NCI-H524 treated with DMSO at 0.1 percent for 48 hours (cell line): Measurements from ENCODE around the gene EIF4E2.
"Not testable (repeated sequence)": the region's sequence is repeated elsewhere in the genome, so short reads cannot be mapped to it uniquely, and the experiment has no call there.

Source experiments
- DNase-seq: peaks from one replicate; lab custom pipeline; 2025; lab: John Stamatoyannopoulos, UW

The EIF4E2 gene

DNA sequence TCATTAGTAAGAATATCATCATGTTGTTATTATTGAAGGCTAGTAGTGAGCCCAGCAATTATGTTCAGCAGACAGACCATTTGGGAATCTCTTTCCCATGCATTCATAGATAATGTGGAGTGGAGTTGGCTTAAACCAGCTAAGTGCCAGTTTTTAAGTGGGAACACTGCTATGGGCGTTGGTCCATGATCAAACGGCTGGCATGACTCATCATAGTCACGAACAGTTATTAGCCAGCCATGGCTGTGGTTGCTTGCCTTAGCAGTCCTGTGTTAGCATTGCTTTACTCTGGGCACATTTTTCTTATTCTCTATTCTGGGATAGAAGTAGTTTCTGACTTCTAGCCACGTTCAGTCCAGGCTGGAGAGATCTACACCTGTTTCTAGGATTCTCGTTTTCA, 17.7 kb downstream of the EIF4E2 start:
- DNase-seq, result no peak

- DNase-seq, result no peak
Measured at GRCh38 chr2:232569541-232569940, 19.1 kb downstream of the EIF4E2 start.

DNA sequence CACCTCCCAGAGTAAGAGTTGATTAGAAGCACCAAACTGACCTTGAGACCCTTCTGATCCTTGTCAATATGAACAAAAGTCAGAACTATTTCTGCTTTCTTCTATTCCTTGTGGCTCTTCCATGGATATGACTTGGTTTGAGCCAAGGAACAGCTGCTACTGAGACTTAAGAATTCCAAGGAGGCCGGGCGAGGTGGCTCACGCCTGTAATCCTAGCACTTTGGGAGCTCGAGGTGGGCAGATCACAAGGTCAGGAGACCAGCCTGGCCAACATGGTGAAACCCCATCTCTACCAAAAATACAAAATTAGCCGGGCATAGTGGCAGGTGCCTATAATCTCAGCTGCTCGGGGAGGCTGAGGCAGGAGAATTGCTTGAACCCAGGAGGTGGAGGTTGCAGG, 20.0 kb downstream of the EIF4E2 start:
- DNase-seq, result not testable (repeated sequence)

DNA sequence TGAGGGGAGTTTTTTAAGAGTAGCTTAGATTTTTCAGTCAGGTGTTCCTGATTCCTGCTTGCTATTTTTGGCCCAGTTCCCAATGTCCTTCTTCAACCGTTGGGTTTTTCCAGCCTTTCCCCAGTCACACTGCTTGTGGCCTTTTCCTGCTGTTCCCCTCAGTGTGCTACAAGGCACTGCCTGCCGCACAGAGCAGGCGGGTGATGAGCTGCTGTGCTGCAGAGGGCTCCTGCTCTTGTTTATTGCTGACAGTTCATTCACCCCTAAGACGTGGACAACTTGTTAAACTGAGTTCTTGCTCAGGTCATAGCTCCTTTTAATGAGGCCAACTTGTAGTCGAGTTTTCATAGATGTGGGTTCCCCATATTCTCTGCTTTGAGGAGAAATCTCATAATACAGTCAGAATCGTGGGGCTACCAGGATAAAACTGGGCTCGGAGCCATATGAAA, 20.6 kb downstream of the EIF4E2 start:
- DNase-seq, result no peak

DNA sequence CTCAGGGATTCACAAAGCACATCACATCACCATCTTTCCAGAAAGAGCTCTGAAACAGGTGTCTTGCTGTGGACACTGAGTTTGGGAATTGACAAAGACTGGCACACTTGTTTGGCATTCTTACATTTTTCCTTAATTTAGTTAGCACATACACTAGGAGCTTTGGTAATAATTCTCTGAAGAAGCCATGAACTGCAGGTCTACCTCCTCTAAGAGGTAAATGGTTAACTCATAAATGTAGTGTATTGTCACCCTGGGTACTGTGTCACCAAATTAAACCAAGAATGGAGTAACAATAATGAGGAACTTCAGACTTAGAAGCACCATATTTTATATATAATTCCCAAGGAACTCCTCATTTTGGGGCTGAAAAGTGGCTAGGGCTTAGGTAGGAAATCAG, 22.6 kb downstream of the EIF4E2 start:
- no peak for DNase-seq

- DNase-seq, result no peak
Measured at GRCh38 chr2:232573771-232574435, 23.4 kb downstream of the EIF4E2 start.

- DNase-seq, result no peak
Measured at GRCh38 chr2:232574674-232575403, 24.4 kb downstream of the EIF4E2 start.

DNA sequence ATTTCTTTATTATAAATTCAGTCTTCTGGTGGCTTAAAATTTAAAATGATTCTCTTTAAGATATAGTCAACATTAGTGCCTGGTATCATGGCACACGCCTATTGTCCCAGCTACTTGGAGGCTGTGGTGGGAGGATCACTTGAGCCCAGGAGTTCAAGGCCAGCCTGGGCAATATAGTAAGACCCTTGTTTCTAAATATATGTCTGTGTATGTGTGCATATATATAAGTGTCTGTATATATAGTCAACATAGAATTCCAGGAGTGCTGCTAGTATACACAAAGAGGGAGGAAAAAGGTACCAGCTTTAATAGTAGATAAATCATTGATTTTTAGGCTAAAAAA, 24.9 kb downstream of the EIF4E2 start:
- DNase-seq, result no peak

DNA sequence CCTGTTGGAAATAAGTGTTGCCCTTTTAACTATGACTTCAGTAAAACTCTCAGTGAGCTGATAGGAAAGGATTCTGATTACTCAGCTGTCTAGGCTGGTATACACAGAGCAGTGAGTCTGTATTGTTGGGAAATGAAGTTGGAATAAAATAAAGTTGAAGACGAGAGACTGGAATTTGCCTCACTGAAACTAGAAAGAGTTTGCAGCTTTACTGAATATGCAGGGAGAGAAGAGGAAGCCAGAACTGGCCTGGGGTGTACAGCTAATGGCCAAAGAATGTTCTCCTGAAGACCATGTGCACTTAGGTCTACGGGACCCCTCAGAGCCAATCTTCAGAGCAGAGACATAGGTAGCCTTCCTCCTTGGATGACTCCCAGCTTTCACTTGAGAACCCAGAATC, 26.5 kb downstream of the EIF4E2 start:
- no peak for DNase-seq

GRCh38 chr2:232577841-232578240, 27.4 kb downstream of the EIF4E2 start:
- DNase-seq, result no peak

GRCh38 chr2:232578626-232579025, 28.1 kb downstream of the EIF4E2 start:
- DNase-seq, result no peak

DNA sequence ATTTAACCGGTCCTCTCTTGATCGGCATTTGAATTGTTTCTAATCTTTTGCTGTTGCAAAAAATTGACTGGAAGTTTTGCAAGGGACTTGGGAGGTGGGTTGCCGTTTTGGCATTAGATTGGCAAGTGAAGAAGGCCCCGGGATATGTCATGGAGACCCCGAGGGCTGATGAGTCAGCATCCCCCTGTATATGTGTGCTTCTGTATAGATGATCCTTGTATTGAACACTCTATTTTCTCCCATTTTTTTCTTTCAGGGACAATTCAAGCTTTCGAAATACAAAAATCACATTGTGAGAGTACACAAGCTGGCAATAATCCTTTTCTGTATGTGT, 30.1 kb downstream of the EIF4E2 start:
- no peak for DNase-seq

DNA sequence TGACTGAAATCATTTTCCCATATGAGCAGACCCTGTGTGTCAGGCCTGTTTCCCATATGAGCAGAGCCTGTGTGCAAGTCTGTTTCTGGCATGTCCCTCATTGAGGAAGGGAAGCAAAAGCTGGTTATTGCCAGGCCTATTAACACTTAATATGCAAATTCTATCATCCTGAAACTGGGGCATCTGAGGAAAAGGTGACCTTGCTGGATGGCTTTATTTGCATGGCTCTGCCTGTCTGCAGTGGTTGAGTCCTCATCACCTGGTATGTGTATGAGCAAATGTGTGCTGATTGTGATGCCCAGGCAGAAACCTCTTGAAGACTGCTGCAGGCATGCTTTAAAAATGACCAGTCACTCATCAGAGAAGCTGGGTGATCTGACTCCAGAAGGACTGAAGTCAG, 31.2 kb downstream of the EIF4E2 start:
- DNase-seq, result no peak

DNA sequence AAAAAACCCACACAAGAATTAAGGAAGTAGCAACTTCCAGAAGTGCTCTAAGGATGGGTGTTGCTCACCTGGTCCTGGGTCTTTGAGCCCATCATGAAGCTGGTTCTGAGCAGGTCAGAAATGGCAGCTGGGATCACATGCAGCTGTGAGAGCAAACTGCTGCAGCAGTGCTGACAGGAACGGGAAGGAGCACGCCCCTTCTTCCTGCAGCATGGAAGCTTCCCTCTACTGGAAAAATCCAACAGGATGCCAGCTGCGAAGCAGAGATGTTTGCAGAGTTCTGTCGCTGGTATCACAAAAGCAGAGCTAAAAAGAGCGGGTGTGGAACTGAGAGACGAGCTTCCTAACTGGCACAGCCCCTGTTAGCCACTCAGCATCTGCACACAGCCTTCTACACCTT, 33.7 kb downstream of the EIF4E2 start:
- no peak for DNase-seq

DNA sequence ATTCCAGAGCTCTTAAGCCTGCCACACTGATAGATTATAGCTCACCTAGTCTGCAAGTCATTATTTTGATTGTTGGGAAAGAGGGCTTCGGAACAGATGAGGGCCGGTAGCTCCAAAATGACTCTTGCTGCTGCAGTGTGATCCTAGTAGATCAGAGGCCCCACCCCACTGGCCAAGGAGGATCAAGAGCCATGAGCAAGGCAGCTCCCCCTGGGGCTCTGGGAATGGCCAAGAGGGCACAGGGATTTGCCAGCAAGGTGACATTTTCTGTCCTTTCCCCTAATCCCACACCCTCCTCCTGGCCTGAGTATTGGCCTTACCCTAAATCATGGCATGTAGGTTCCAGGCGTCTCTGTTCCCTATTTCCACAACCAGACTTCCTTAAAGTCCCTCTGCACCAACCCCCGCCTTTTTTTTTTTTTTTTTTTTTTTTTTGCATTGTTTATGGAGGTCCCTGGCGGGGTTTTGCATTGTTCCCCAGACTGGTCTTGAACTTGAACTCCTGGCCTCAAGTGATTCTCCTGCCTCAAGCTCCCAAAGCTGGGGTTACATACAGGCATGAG, 36.5 kb downstream of the EIF4E2 start:
- no peak for DNase-seq

DNA sequence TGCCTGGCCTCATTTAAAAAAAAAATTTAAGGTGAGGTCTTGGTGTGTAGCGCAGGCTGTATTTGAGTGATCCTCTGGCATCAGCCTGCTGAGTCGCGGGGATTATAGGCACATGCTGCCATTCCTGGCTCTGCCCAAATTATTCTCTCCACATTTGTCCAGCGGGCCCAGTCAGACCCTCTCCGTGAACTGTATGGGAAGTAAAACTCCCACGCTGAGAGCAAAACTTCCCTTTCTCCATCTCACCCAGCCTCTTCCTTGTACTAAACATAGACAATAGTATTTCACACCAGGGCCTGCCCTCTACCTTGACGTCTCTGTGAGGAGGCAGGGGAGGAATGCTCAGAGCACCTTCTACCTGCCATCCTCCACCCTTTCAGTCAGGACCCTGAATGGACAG, 37.0 kb downstream of the EIF4E2 start:
- no peak for DNase-seq

GRCh38 chr2:232588031-232588430, 37.5 kb downstream of the EIF4E2 start:
- DNase-seq, result no peak

DNA sequence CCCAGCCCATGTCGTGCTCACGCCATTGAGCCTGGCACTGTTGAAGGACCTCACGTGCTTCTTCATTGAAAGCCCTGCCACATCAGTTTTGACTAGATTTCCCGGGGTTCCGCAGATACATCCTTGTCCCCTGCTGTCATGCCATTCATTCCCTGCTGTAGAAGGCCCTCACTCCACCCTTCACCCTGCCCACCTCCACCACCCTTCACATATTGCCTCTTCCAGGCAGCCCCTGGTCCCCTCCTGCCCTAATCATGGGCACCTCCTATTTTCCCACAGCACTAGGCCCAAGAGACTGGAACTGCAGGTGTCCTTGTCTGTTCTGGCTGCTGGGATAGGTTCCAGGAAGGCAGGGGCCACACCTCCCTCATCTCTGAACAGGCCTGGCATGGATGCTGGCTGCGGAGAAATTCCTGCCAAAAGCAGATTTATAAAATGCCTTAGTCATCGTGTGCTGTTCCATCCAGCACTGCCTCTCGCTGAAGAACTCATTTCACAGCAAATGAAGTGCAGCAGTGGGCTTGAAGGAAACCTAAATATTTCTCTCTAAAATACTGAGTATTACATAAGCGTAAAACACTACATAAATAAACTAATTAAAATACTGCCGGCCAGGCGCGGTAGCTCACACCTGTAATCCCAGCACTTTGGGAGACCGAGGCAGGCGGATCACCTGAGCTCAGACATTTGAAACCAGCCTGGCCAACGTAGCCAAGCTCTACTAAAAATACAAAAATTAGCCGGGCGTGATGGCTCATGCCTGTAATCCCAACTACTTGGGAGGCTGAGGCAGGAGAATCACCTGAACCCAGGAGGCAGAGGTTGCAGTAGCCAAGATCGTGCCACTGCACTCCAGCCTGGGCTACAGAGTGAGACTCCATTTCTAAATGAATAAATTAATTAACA, 38.4 kb downstream of the EIF4E2 start:
- no peak for DNase-seq

- no peak for DNase-seq
Measured at GRCh38 chr2:232592772-232593395, 42.4 kb downstream of the EIF4E2 start.

DNA sequence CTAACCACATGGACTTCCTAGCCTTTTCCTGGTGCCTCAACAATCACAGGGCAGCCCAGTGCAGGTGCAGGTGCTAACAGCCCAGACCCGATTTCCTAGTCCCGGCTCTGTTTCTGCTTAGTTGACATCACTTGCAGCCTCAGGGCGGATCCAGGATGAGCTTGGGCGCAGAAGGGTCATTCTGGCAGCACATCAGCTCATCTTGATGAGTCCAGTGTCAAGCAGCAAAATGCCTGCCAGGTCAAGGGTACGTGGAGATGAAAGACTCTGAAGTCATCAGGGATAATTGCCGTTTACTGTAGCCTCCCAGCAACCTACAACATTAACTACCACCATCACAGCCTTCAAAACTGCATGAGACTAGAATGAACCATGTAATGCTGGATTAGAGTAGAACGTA, 43.5 kb downstream of the EIF4E2 start:
- DNase-seq, result no peak

DNA sequence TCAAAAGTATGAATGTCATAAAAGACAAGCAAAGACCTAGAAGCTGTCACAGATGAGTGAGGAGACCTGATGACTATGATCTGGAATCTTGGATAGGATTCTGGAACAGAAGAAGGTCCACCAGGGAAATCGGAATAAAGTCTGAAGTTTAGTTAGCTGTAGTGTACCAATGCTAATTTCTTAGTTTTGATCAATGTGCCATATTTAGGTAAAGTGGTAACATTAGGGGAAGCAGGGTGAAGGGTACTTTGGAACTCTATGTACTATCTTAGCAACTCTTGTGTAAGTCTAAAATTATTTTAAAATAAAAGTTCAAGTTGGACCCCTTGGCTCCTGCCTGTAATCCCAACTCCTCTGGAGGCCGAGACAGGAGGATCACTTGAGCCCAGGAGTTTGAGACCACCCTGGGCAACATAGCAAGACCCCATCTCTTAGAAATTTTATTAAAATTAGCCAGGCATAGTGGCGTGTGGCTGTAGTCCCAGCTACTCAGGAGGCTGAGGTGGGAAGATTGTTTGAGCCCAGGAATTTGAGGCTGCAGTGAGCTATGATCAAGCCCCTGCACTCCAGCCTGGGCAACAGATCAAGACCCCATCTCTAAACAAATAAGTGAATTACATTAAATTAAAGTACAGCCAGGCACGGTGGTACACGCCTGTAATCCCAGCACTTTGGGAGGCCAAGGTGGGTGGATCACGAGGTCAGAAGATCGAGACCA, 47.0 kb downstream of the EIF4E2 start:
- no peak for DNase-seq

DNA sequence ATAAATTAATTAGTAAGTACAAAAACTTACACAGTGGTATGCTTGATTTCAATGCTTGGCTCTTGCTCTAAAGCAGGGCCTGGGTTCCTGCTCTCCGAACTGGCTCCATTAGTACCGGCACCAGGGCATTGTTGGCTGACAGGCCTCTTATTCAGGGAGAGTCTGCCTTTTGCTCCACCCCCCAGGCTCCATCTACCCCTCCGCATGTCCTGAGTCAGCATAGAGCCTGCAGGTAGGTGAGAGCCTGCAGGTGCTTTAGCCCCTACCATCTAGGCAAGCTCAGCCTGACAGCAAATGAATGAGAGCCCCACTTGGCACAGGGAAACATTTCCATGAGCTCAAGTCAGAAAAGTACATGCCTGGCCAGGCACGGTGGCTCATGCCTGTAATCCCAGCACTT, 47.8 kb downstream of the EIF4E2 start:
- no peak for DNase-seq
